GM18502 (cell line): Measurements from ENCODE around the gene HOXD4.

Experiments used
- ATAC-seq: cut with Tn5 transposase; IDR thresholded peaks from one replicate; pipeline ENCODE4 v1.9.1; 2021; ENCODE audit warnings: mild to moderate bottlenecking; ENCODE audit not compliant: unreplicated experiment, poor library complexity

HOXD4 gene

GRCh38 chr2:176112375-176113302 lies 38.7 kb upstream of the HOXD4 start:
- no peak for ATAC-seq

GRCh38 chr2:176114120-176114929 lies 37.0 kb upstream of the HOXD4 start:
- ATAC-seq, result no peak

- ATAC-seq, result no peak
Observed at GRCh38 chr2:176114930-176115625, 36.3 kb upstream of the HOXD4 start.

- no peak for ATAC-seq
Observed at GRCh38 chr2:176115883-176116813, 35.2 kb upstream of the HOXD4 start, which contains the start of gene HOXD10. Gene HOXD10, plus strand, starts transcription at chr2:176116778. Its CDS starts 56 bp downstream, at chr2:176116834.

GRCh38 chr2:176117162-176117822 lies 34.1 kb upstream of the HOXD4 start:
- ATAC-seq, result no peak

GRCh38 chr2:176117823-176118371 lies 33.5 kb upstream of the HOXD4 start:
- ATAC-seq, result no peak

GRCh38 chr2:176118601-176119339 lies 32.6 kb upstream of the HOXD4 start:
- ATAC-seq, result no peak

- no peak for ATAC-seq
Observed at GRCh38 chr2:176120364-176121189, 30.8 kb upstream of the HOXD4 start.

GRCh38 chr2:176121190-176122051 lies 29.9 kb upstream of the HOXD4 start:
- no peak for ATAC-seq

- ATAC-seq, result no peak
Observed at GRCh38 chr2:176122052-176122682, 29.2 kb upstream of the HOXD4 start.

GRCh38 chr2:176122683-176123410 lies 28.5 kb upstream of the HOXD4 start, which contains the start of gene HOXD9:
Gene HOXD9, plus strand, starts transcription at chr2:176122719. Its CDS starts 50 bp downstream, at chr2:176122769.
- ATAC-seq, result no peak

GRCh38 chr2:176123411-176124109 lies 27.8 kb upstream of the HOXD4 start:
- no peak for ATAC-seq

GRCh38 chr2:176124110-176124946 lies 27.0 kb upstream of the HOXD4 start:
- ATAC-seq, result no peak
